Measurements from ENCODE around the gene ACTR1B.
"Not testable (repeated sequence)": the region's sequence is repeated elsewhere in the genome, so short reads cannot be mapped to it uniquely, and the experiment has no call there.

The ACTR1B gene

DNA sequence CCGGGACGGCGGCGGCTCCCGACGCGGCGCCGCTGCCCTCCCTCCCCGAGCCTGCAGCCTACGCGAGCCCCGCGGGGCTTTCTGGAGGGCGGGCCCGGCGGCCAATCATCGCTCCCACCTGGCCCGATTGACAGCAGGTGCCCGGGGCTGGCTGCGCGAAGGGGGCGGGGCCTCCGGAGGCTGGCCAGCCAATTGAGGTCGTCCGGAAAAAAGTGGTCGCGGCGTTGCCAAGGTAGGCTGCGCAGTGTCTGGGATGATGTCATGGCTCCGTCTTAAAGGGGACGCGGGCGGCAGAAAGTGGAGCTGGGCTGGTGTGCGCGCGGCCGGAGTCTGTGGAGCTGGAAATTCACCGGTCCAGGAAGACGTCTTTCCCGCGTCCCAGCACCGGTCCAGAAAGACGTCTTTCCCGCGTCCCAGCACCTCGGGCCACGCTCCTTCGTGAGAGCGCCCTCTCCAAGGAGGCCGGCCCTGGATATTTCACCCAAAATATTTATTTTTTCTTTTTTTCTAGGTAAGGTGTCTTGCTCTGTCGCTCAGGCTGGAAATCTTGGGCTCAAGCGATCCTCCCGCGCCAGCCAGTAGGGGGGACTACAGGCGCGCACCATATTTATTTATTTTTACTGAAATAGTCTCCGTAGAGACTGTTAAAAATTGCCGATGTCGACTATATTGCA lies at the start of gene ACTR1B:
Gene ACTR1B, minus strand, starts transcription at position 83 of the 674 bp plus-strand sequence. CDS start 154 bp downstream, outside the sequence.
- peak; percentile 95 to 98 for DNase-seq (ENCODE audit: low read depth in 2 of 2)

DNA sequence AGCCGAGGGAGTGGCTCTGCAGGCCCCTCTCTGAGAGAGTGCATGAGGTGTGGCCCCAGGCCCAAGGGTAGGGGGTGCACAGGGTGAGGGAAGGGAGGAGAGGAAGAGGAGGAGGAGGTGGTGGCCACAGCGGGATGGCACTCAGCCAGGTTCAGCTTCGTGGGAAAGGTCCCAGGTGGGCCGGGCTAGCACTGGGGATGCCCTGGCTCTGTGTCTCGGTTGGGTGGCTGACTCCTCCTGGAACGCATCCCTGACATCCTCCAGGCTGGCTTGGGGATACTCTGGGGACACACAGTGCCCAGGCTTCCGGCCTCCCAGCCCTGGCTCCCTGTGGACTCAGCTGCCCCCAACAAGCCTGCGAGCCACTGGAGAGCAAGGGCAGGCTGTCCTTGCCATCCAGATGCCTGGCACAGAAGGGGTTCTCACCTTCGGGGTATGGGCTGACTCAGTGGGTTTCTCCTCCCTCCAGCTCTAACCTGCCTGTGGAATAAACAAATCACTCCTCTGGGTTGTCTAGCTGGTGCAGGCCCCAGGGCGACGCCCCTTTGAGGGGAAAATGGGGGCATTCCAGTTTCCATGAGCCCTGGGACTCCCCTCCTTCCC lies 49.0 kb upstream of the ACTR1B start:
- no peak for DNase-seq (ENCODE audit: low read depth in 2 of 2)

DNA sequence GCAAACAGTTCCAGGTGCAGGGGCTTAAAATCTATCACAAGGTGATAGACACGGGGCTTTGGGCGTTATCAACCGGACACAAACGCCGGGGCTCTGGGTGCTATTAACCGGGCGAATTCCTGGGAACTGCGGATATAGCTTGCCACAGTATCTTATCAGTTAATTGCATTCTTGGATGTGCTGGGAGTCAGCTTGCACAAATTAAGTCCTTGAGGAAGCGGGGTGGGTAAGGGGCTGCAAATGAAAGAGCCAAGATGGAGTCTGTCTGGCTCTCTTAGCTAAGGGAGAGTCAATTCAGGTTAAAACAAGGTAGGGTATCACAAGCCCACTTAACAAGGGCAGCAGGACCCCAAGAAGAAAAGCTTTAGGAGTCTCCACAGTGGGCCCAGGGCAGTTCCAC lies 48.3 kb upstream of the ACTR1B start:
- DNase-seq (ENCODE audit: low read depth in 2 of 2) = not testable (repeated sequence)

GRCh38 chr2:97711394-97711711 lies 47.5 kb upstream of the ACTR1B start:
- no peak for DNase-seq (ENCODE audit: low read depth in 2 of 2)

- no peak for DNase-seq (ENCODE audit: low read depth in 2 of 2)
These were observed 44.8 kb upstream of the ACTR1B start for GRCh38 chr2:97708608-97709007.

DNA sequence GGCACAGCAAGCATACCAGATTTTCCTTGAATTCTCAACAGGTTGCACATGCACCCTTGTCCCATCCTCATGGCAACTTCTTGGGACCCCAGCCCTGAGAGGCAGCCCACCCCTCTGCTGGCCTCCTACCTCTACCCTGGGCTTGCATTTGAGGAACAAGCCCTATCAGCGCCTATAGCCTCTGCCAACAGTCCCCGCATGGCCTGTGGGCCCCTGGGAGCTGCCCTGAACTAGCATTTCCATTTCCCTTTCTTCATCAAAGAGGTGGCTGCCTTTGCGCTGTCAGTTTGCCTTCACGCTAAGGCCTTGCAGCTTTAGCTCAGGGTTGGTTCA lies 44.2 kb upstream of the ACTR1B start:
- DNase-seq (ENCODE audit: low read depth in 2 of 2) = no peak

DNA sequence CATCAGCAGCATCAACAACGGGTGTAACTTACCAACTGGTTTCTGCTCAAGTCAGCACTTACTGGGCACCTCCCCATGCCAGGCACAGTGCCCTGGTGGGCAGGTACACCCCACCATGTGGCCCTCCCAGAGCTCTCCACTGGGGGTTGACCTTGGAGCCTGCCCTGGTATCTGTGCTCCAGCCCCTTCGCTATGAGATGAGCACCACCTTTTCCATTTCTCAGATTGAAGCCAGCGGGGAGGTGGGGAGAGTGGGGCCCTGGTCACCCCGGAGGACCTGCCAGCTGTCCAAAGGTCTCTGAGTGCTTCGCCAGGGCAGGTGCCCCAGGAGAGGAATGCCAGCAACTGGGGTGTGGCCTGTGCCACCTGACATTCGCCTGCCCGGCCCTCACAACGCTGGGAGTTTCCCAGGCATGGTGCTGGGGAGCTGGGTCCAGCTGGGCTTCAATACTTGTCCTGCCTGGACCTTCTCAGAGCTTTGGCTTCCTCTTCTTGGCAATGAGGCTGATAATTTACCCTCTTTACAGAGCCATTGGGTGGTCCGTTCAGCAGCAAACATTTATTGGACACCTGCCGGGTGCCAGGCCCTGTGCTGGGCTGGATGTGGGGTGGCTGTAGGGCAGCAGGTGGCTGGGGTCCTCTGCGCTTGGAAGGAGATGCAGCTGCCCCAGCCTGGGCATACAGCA lies 43.7 kb upstream of the ACTR1B start:
- DNase-seq (ENCODE audit: low read depth in 2 of 2) = no peak

DNA sequence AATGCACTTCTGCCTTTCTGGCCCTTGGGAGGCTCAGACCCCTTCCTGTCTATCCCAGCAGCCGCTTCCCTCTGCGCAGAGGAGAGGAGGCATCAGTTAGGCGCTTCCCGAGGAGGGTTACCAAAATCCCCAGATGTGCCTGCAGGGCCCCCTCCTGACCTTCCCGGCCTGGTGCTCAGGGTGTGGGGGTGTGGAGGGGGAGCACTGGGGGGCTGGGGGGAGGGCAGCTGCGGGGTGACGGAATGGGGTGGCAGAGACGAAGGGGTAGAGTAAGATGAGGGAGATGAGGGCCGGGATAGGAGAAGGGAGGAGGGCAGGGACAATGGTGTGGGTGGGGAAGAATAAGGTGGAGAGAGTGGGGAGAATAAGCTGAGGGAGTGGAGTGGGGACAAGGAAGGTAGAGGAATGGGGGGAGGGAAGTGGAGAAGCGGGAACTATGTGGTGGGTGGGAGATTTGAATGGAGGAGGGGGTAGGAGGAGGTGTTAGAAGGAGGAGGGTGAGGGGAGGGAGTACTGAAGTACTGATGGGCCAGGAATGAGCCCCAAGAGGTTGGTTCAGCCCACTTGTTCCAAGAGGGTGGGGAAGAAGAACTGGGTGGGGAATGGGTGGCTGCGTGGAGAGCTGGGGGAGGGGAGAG lies 43.0 kb upstream of the ACTR1B start:
- DNase-seq (ENCODE audit: low read depth in 2 of 2) = no peak

DNA sequence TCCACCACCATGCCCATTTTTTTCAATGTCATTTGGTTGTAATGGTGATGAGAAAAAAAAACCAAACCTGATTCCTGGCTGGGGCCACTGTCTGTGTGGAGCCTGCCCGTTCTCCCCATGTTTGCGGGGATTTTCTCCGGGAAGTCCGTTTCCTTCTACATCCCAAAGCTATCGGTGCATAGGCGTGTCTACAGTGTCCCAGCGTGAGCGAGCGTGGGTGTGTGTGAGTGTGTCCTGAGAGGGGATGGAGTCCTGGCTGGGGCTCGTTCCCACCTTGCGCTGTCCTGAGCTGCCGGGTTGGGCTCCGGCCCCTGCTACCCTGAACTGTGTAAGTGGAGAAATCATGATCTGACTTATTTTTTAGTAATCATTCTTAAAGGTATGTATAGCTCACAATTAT lies 42.3 kb upstream of the ACTR1B start:
- no peak for DNase-seq (ENCODE audit: low read depth in 2 of 2)

GRCh38 chr2:97704989-97705388 lies 41.1 kb upstream of the ACTR1B start:
- DNase-seq (ENCODE audit: low read depth in 2 of 2) = no peak

DNA sequence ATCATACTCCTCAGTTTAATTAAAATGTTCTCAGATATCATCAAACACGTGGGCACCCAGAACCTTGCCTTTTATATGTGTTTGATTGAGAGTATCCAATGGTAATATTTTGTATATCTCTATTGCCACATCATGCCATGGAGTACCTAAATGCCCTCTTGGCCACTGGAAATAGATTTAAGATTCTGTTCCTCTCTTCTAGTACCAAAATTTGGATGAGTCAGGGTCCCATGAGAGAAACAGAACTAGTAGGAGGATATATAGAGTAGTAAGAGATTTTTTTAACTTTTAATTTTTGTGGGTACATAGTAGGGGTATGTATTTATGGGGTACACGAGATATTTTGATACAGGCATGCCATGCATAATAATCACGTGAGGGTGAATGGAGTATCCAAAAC lies 39.9 kb upstream of the ACTR1B start:
- no peak for DNase-seq (ENCODE audit: low read depth in 2 of 2)

DNA sequence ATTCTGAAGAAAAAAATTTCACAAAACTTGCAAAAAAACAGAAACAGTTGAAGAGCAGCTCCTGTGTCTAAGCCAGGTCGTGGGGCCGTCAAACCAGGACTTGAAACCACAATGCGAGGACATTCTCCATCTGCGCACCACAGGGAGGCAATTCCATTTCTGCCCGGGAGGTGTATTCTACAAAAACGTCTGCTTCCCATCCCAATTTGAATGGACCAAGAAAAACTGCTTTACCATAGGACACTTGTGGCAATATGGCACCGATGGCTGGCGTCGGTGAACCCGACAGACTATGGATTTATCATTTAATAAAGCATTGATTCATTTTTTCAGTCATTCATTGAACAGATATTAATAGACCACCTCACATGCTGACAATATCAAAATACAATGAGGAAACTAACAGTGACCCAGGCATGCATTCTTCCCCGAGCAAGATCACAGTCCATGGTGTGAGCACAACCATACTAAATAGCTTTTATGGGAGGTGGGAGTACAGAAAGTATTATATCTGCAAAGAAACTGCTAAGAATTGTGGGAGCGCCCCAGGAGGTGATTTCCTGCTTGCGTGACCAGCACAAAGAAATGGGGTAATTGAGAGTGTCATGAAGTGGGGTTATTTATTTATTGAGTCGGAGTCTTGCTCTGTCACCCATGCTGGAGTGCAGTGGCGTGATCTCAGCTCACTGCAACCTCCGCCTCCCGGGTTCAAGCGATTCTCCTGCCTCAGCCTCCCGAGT lies 39.1 kb upstream of the ACTR1B start:
- DNase-seq (ENCODE audit: low read depth in 2 of 2) = no peak

- no peak for DNase-seq (ENCODE audit: low read depth in 2 of 2)
These were observed 38.1 kb upstream of the ACTR1B start for GRCh38 chr2:97701851-97702465.

DNA sequence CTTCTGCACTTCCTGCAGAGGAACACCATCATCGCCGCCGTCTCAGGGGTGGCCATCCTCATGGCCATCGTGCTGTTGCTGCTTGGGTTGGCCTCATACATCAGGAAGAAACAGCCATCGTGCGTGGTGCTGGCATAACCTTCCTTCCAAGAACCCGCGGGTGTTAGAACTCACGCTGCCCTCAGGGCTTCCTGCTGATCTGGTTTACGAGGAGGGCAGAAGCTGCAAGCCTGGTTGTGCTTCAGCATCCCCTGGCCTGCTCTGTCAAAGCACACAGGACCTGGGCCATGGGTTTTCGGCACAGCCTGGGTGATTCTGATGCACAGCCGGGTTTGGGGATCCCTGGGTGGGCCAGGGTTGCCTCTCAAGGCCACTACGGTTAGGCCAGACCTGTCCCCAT lies 37.3 kb upstream of the ACTR1B start:
- DNase-seq (ENCODE audit: low read depth in 2 of 2) = no peak

DNA sequence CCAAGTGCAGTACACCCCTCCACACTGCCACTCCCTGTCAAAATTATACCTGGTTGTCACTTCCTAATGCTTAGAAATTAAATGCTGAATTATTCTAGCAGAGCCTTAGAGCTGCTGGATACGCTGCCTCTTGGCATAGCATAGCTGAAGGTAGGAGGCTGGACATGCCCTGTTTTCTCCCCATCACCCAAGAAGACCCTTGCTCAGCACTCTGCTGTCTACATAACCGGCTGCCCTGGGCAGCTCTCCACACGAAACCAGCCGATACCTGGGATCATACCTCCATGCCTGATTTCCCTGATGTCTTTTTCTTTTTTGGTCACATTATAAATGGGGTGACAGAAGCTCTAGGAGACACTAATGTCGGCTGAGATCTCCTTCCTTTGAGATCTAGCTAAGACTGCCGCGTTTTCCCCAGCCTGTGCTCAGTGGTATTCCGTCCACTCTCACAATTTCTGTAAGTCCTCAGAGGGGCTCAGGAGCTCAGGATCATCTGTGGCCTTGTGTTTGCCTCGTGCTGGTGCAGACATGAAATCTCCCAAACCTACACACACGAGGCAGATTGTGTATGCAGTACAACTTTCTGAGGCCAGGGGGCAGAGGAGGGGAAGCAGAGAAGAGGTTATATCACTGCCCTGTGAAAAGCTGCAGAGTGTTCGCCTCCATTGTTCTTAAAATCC lies 36.1 kb upstream of the ACTR1B start:
- DNase-seq (ENCODE audit: low read depth in 2 of 2) = peak in 1 of 2 donors; percentile 65

GRCh38 chr2:97698530-97698929 lies 34.7 kb upstream of the ACTR1B start:
- no peak for DNase-seq (ENCODE audit: low read depth in 2 of 2)

DNA sequence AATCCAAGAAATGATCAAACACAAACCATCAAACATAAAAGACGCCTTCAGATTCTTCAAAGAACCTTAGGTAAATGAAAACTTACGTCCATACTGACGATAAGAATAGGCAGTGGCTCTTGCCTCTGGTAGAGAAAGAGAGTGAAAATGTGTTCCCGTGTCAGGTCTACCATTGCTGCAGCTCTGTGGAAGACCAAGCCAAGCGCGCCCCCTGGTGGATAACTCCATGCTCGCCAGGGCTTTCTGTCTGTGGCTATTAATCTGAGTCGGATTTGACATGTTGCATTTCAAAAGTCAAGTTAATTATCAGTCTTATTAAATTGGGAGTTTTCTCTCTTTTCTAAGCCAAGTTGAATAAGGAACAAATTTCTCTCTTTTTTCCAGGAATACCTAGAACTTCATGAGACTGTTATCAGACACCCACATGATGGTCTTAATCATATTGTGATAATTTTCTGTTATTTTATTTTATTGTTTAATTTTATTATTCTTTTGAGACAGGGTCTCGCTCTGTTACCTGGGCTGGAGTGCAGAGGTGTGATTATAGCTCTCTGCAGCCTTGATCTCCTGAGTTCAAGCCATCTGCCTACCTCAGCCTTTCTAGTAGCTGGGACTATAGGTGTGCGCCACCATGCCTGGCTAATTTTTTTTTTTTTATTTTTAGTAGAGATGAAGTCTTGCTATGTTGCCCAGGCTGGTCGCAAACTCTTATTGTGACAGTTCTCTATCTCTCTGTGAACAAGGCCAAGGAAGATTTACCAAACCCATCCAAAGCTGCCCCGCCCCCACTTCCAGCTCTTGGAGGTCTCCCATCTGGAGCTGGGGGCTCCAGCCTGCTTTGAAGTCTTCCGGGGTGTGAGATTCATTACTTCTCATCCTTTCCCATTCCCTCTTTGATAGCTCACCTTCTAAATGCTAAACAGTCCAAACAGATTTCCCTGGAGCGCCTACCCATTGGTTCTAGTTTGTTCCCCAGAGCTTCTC lies 33.7 kb upstream of the ACTR1B start:
- peak; percentile 87 to 91 for DNase-seq (ENCODE audit: low read depth in 2 of 2)

GRCh38 chr2:97695744-97696143 lies 31.9 kb upstream of the ACTR1B start:
- no peak for DNase-seq (ENCODE audit: low read depth in 2 of 2)

DNA sequence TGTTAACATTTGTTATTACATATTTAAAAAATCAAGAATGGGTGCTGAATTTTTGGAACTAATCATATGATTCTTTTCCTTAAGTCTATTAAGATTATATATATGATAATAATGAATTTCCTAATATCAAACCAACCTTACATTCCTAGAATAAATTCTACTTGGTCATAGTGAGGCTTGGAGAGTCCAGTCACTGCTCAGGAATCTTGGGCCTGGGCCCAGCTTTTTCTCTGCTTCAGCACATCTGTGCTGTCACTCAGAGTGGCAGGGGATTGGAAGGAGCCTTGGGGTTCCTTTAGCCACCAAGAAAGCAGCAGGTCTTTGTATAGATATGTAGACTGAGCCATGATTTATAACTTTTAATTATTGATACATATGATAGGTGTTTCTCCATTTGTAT lies 29.6 kb upstream of the ACTR1B start:
- DNase-seq (ENCODE audit: low read depth in 2 of 2) = no peak

GRCh38 chr2:97691166-97691565 lies 27.3 kb upstream of the ACTR1B start:
- no peak for DNase-seq (ENCODE audit: low read depth in 2 of 2)
